ENCODE measurements around the gene GRIP2.

The GRIP2 gene

GRCh38 chr3:14565868-14566588 lies 25.9 kb upstream of the GRIP2 start:
- 60% methylated on average over 10 of the region's 10 CpGs for WGBS
- no peak overlapping the region for H3K27ac ChIP-seq (ENCODE audit: low read length, poor library complexity, severe bottlenecking)
- H3K4me3 ChIP-seq (ENCODE audit: insufficient read depth in 1 of 2, low read depth in 1 of 2, low read length in 2 of 2) = no peak overlapping the region
- H2BK15ac ChIP-seq (ENCODE audit: low read depth, poor library complexity, severe bottlenecking) = no peak overlapping the region
- no peak overlapping the region for H3K14ac ChIP-seq (ENCODE audit: low read length in 2 of 2)
- no peak overlapping the region for H3K23ac ChIP-seq (ENCODE audit: low read length in 2 of 2)
- H3K36me3 ChIP-seq (ENCODE audit: control insufficient read depth in 1 of 2, insufficient read depth in 2 of 2, low read depth in 1 of 2, low read length in 2 of 2) = no peaks in the 10 kb centered on the region
- no peak overlapping the region for H3K18ac ChIP-seq (ENCODE audit: low read depth in 1 of 2, low read length in 2 of 2)
- H2AK5ac ChIP-seq (ENCODE audit: low read length, severe bottlenecking) = no peak overlapping the region
- no peak overlapping the region for H2AFZ ChIP-seq (ENCODE audit: low read depth, low read length)
- no peak overlapping the region for H3K9ac ChIP-seq (ENCODE audit: low read length)
- DNase-seq = no peak
- H2BK120ac ChIP-seq (ENCODE audit: low read depth, low read length) = no peak overlapping the region
- peaks cover 57 to 96% of the 10 kb centered on the region in 2 experiments for H3K27me3 ChIP-seq (ENCODE audit: control insufficient read depth in 1 of 2, insufficient read depth in 1 of 2, low read length in 2 of 2)
- H2BK5ac ChIP-seq (ENCODE audit: low read depth, low read length, poor library complexity, severe bottlenecking) = no peak overlapping the region
- H3K4me2 ChIP-seq (ENCODE audit: low read length, poor library complexity, severe bottlenecking) = no peak overlapping the region
- no peaks in the 10 kb centered on the region for H3K79me1 ChIP-seq (replicated peaks; ENCODE audit: low read length, poor library complexity, severe bottlenecking)
- no peak overlapping the region for H3K4ac ChIP-seq (ENCODE audit: low read depth in 1 of 2, low read length in 2 of 2)
- H2BK12ac ChIP-seq (ENCODE audit: low read length in 2 of 2) = no peak overlapping the region
- H3K9me3 ChIP-seq (ENCODE audit: control insufficient read depth, low read length) = no peaks in the 10 kb centered on the region
- H4K8ac ChIP-seq (ENCODE audit: low read length) = no peak overlapping the region
- H4K91ac ChIP-seq (ENCODE audit: low read length) = no peak overlapping the region
- H3K4me1 ChIP-seq (ENCODE audit: control insufficient read depth, insufficient read depth, low read depth, low read length) = peaks cover 2% of the 10 kb centered on the region

- Histone ChIP-seq H4K91ac (ENCODE audit: low read length) (no peak overlapping the region), H3K9me3 (ENCODE audit: control insufficient read depth, low read length) (no peaks in the 10 kb centered on the region), H4K8ac (ENCODE audit: low read length) (no peak overlapping the region), H3K4ac (ENCODE audit: low read depth in 1 of 2, low read length in 2 of 2) (no peak overlapping the region), H2AFZ (ENCODE audit: low read depth, low read length) (no peak overlapping the region), H2BK120ac (ENCODE audit: low read depth, low read length) (no peak overlapping the region), H2BK12ac (ENCODE audit: low read length in 2 of 2) (no peak overlapping the region), H3K36me3 (ENCODE audit: control insufficient read depth in 1 of 2, insufficient read depth in 2 of 2, low read depth in 1 of 2, low read length in 2 of 2) (no peaks in the 10 kb centered on the region), H3K23ac (ENCODE audit: low read length in 2 of 2) (no peak overlapping the region), H3K4me2 (ENCODE audit: low read length, poor library complexity, severe bottlenecking) (no peak overlapping the region), H3K27ac (ENCODE audit: low read length, poor library complexity, severe bottlenecking) (no peak overlapping the region), H3K14ac (ENCODE audit: low read length in 2 of 2) (no peak overlapping the region), H2BK5ac (ENCODE audit: low read depth, low read length, poor library complexity, severe bottlenecking) (no peak overlapping the region), H2AK5ac (ENCODE audit: low read length, severe bottlenecking) (no peak overlapping the region), H3K79me1 (replicated peaks; ENCODE audit: low read length, poor library complexity, severe bottlenecking) (no peaks in the 10 kb centered on the region), H3K4me3 (ENCODE audit: insufficient read depth in 1 of 2, low read depth in 1 of 2, low read length in 2 of 2) (no peak overlapping the region), H3K27me3 (ENCODE audit: control insufficient read depth in 1 of 2, insufficient read depth in 1 of 2, low read length in 2 of 2) (peaks cover 47 to 88% of the 10 kb centered on the region in 2 experiments), H2BK15ac (ENCODE audit: low read depth, poor library complexity, severe bottlenecking) (no peak overlapping the region), H3K4me1 (ENCODE audit: control insufficient read depth, insufficient read depth, low read depth, low read length) (peaks cover 5% of the 10 kb centered on the region), H3K9ac (ENCODE audit: low read length) (no peak overlapping the region), H3K18ac (ENCODE audit: low read depth in 1 of 2, low read length in 2 of 2) (no peak overlapping the region)
- WGBS = 82% methylated on average over 10 of the region's 10 CpGs
- no peak for DNase-seq
Observed at GRCh38 chr3:14564741-14565140, 24.6 kb upstream of the GRIP2 start.

- H2BK5ac ChIP-seq (ENCODE audit: low read depth, low read length, poor library complexity, severe bottlenecking) = no peak overlapping the region
- H4K8ac ChIP-seq (ENCODE audit: low read length) = no peak overlapping the region
- H3K4me2 ChIP-seq (ENCODE audit: low read length, poor library complexity, severe bottlenecking) = no peak overlapping the region
- no peak overlapping the region for H3K9ac ChIP-seq (ENCODE audit: low read length)
- no peak overlapping the region for H4K91ac ChIP-seq (ENCODE audit: low read length)
- H3K14ac ChIP-seq (ENCODE audit: low read length in 2 of 2) = no peak overlapping the region
- no peak overlapping the region for H2BK120ac ChIP-seq (ENCODE audit: low read depth, low read length)
- H3K9me3 ChIP-seq (ENCODE audit: control insufficient read depth, low read length) = no peaks in the 10 kb centered on the region
- H3K18ac ChIP-seq (ENCODE audit: low read depth in 1 of 2, low read length in 2 of 2) = no peak overlapping the region
- H2AK5ac ChIP-seq (ENCODE audit: low read length, severe bottlenecking) = no peak overlapping the region
- no peak overlapping the region for H2AFZ ChIP-seq (ENCODE audit: low read depth, low read length)
- H3K27me3 ChIP-seq (ENCODE audit: control insufficient read depth in 1 of 2, insufficient read depth in 1 of 2, low read length in 2 of 2) = peaks cover 46 to 85% of the 10 kb centered on the region in 2 experiments
- H3K27ac ChIP-seq (ENCODE audit: low read length, poor library complexity, severe bottlenecking) = no peak overlapping the region
- 87% methylated on average over 16 of the region's 16 CpGs for WGBS
- H3K4me3 ChIP-seq (ENCODE audit: insufficient read depth in 1 of 2, low read depth in 1 of 2, low read length in 2 of 2) = no peak overlapping the region
- H3K36me3 ChIP-seq (ENCODE audit: control insufficient read depth in 1 of 2, insufficient read depth in 2 of 2, low read depth in 1 of 2, low read length in 2 of 2) = no peaks in the 10 kb centered on the region
- no peaks in the 10 kb centered on the region for H3K79me1 ChIP-seq (replicated peaks; ENCODE audit: low read length, poor library complexity, severe bottlenecking)
- H3K4me1 ChIP-seq (ENCODE audit: control insufficient read depth, insufficient read depth, low read depth, low read length) = peaks cover 5% of the 10 kb centered on the region
- H3K4ac ChIP-seq (ENCODE audit: low read depth in 1 of 2, low read length in 2 of 2) = no peak overlapping the region
- H2BK15ac ChIP-seq (ENCODE audit: low read depth, poor library complexity, severe bottlenecking) = no peak overlapping the region
- no peak for DNase-seq
- no peak overlapping the region for H3K23ac ChIP-seq (ENCODE audit: low read length in 2 of 2)
- no peak overlapping the region for H2BK12ac ChIP-seq (ENCODE audit: low read length in 2 of 2)
Observed at GRCh38 chr3:14563946-14564539, 23.9 kb upstream of the GRIP2 start.

- H3K23ac ChIP-seq (ENCODE audit: low read length in 2 of 2) = no peak overlapping the region
- H3K14ac ChIP-seq (ENCODE audit: low read length in 2 of 2) = no peak overlapping the region
Observed at GRCh38 chr3:14562121-14562890, 22.2 kb upstream of the GRIP2 start.

More at GRCh38 chr3:14562121-14562890, 22.2 kb upstream of the GRIP2 start:
- H4K8ac ChIP-seq (ENCODE audit: low read length) = no peak overlapping the region
- H3K4ac ChIP-seq (ENCODE audit: low read depth in 1 of 2, low read length in 2 of 2) = no peak overlapping the region
- no peak overlapping the region for H2BK5ac ChIP-seq (ENCODE audit: low read depth, low read length, poor library complexity, severe bottlenecking)
- no peak overlapping the region for H4K91ac ChIP-seq (ENCODE audit: low read length)
- H2BK12ac ChIP-seq (ENCODE audit: low read length in 2 of 2) = no peak overlapping the region
- no peak overlapping the region for H3K4me3 ChIP-seq (ENCODE audit: insufficient read depth in 1 of 2, low read depth in 1 of 2, low read length in 2 of 2)
- no peak overlapping the region for H2BK120ac ChIP-seq (ENCODE audit: low read depth, low read length)
- peaks cover 5% of the 10 kb centered on the region for H3K4me1 ChIP-seq (ENCODE audit: control insufficient read depth, insufficient read depth, low read depth, low read length)
- no peaks in the 10 kb centered on the region for H3K9me3 ChIP-seq (ENCODE audit: control insufficient read depth, low read length)
- no peak overlapping the region for H3K18ac ChIP-seq (ENCODE audit: low read depth in 1 of 2, low read length in 2 of 2)
- H2AFZ ChIP-seq (ENCODE audit: low read depth, low read length) = no peak overlapping the region
- peaks cover 53 to 79% of the 10 kb centered on the region in 2 experiments for H3K27me3 ChIP-seq (ENCODE audit: control insufficient read depth in 1 of 2, insufficient read depth in 1 of 2, low read length in 2 of 2)
- H3K9ac ChIP-seq (ENCODE audit: low read length) = no peak overlapping the region
- H3K27ac ChIP-seq (ENCODE audit: low read length, poor library complexity, severe bottlenecking) = no peak overlapping the region
- no peaks in the 10 kb centered on the region for H3K79me1 ChIP-seq (replicated peaks; ENCODE audit: low read length, poor library complexity, severe bottlenecking)
- no peak overlapping the region for H2BK15ac ChIP-seq (ENCODE audit: low read depth, poor library complexity, severe bottlenecking)
- no peak overlapping the region for H2AK5ac ChIP-seq (ENCODE audit: low read length, severe bottlenecking)
- no peak for DNase-seq
- H3K36me3 ChIP-seq (ENCODE audit: control insufficient read depth in 1 of 2, insufficient read depth in 2 of 2, low read depth in 1 of 2, low read length in 2 of 2) = no peaks in the 10 kb centered on the region
- H3K4me2 ChIP-seq (ENCODE audit: low read length, poor library complexity, severe bottlenecking) = no peak overlapping the region
- 85% methylated on average over 12 of the region's 14 CpGs for WGBS

Measured in mesenchymal stem cell (in vitro differentiated cells and primary cell).